ENCODE results near the gene SLC23A3. TPM values are rescaled to one million over a fixed set of nuclear protein-coding genes. Genes with fewer than 3 reads are reported as not detected.

Gene SLC23A3
- total RNA-seq, 1 donor from 2014 or later = 1.4 TPM

- no peak overlapping the region for H3K9ac ChIP-seq
- no peak overlapping the region for H3K4me3 ChIP-seq
- H3K9me3 ChIP-seq (ENCODE audit: low read depth) = no peaks in the 10 kb centered on the region
- H3K79me2 ChIP-seq (ENCODE audit: low read depth) = peaks cover 24% of the 10 kb centered on the region
- TF ChIP-seq EZH2phosphoT487 (IDR thresholded peaks at IDR 0.05) = no peak
- no peak for TF ChIP-seq EZH2 (IDR thresholded peaks at IDR 0.05)
- TF ChIP-seq, protein P1, sequence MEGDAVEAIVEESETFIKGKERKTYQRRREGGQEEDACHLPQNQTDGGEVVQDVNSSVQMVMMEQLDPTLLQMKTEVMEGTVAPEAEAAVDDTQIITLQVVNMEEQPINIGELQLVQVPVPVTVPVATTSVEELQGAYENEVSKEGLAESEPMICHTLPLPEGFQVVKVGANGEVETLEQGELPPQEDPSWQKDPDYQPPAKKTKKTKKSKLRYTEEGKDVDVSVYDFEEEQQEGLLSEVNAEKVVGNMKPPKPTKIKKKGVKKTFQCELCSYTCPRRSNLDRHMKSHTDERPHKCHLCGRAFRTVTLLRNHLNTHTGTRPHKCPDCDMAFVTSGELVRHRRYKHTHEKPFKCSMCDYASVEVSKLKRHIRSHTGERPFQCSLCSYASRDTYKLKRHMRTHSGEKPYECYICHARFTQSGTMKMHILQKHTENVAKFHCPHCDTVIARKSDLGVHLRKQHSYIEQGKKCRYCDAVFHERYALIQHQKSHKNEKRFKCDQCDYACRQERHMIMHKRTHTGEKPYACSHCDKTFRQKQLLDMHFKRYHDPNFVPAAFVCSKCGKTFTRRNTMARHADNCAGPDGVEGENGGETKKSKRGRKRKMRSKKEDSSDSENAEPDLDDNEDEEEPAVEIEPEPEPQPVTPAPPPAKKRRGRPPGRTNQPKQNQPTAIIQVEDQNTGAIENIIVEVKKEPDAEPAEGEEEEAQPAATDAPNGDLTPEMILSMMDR (IDR thresholded peaks at IDR 0.05) = no peak
- Mint-ChIP-seq H3K27ac (no peak overlapping the region), H3K27me3 (ENCODE audit: insufficient read depth, low read depth) (peaks cover 4% of the 10 kb centered on the region), H3K9me3 (no peaks in the 10 kb centered on the region), H3K4me3 (peak overlapping the region; percentile 46), H3K4me1 (peaks cover 19% of the 10 kb centered on the region), H3K36me3 (peaks cover 6% of the 10 kb centered on the region)
- no peaks in the 10 kb centered on the region for H3K27me3 ChIP-seq
- no peaks in the 10 kb centered on the region for H3K36me3 ChIP-seq
- H3K4me2 ChIP-seq = no peak overlapping the region
- H3K27ac ChIP-seq = no peak overlapping the region
- DNase-seq (ENCODE audit: low spot score) = no peak
- H3K4me1 ChIP-seq = peaks cover 14% of the 10 kb centered on the region
- H3F3A ChIP-seq (ENCODE audit: low read depth) = peaks cover 34% of the 10 kb centered on the region
- no peak overlapping the region for H2AFZ ChIP-seq (replicated peaks)
- peaks cover 22% of the 10 kb centered on the region for H4K20me1 ChIP-seq (ENCODE audit: low read depth)
Observed at GRCh38 chr2:219174801-219175200, 5.0 kb upstream of the SLC23A3 start.

GRCh38 chr2:219174146-219174545 lies 4.3 kb upstream of the SLC23A3 start:
- Histone ChIP-seq H3K36me3 (no peaks in the 10 kb centered on the region), H3K4me2 (no peak overlapping the region), H3F3A (ENCODE audit: low read depth) (peaks cover 34% of the 10 kb centered on the region), H3K27me3 (no peaks in the 10 kb centered on the region), H3K4me1 (peaks cover 12% of the 10 kb centered on the region), H3K27ac (no peak overlapping the region), H3K79me2 (ENCODE audit: low read depth) (peaks cover 17% of the 10 kb centered on the region), H2AFZ (replicated peaks) (no peak overlapping the region), H3K4me3 (no peak overlapping the region), H4K20me1 (ENCODE audit: low read depth) (peaks cover 19% of the 10 kb centered on the region), H3K9me3 (ENCODE audit: low read depth) (no peaks in the 10 kb centered on the region), H3K9ac (no peak overlapping the region)
- Mint-ChIP-seq H3K4me1 (peaks cover 14% of the 10 kb centered on the region), H3K9me3 (no peaks in the 10 kb centered on the region), H3K4me3 (peak overlapping the region; percentile 28), H3K27ac (no peak overlapping the region), H3K36me3 (peaks cover 5% of the 10 kb centered on the region), H3K27me3 (ENCODE audit: insufficient read depth, low read depth) (peaks cover 4% of the 10 kb centered on the region)
- DNase-seq (ENCODE audit: low spot score) = no peak
- TF ChIP-seq EZH2 (IDR thresholded peaks at IDR 0.05) (no peak), EZH2phosphoT487 (IDR thresholded peaks at IDR 0.05) (no peak)
- TF ChIP-seq, protein P1 (IDR thresholded peaks at IDR 0.05) = no peak

DNA sequence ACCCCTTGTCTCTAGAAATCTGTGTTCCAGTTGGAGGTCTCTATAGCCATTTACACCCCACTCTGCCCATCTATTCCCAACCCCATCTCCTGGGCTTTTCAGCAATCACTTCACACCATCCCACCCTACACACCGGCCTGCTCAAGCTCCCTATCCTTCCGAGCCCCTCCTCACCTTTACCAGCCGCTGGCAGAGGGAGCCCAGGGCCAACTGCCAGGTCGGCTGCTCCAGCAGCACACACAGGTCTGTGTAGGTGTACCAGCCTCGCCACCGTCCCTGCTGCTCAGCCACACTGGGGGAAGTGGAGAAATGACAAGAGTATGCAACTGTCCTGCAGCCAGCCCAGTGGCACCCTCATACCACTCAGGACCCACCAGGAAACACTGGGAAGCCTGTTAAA lies 3.3 kb upstream of the SLC23A3 start:
- Mint-ChIP-seq H3K4me1 (peaks cover 10% of the 10 kb centered on the region), H3K36me3 (peaks cover 5% of the 10 kb centered on the region), H3K9me3 (no peaks in the 10 kb centered on the region), H3K27ac (no peak overlapping the region), H3K27me3 (ENCODE audit: insufficient read depth, low read depth) (peaks cover 5% of the 10 kb centered on the region), H3K4me3 (no peak overlapping the region)
- H3K9ac ChIP-seq = no peak overlapping the region
- H3K4me2 ChIP-seq = no peak overlapping the region
- no peaks in the 10 kb centered on the region for H3K9me3 ChIP-seq (ENCODE audit: low read depth)
- H3K79me2 ChIP-seq (ENCODE audit: low read depth) = peaks cover 9% of the 10 kb centered on the region
- H3K27me3 ChIP-seq = no peaks in the 10 kb centered on the region
- peaks cover 34% of the 10 kb centered on the region for H3F3A ChIP-seq (ENCODE audit: low read depth)
- peaks cover 7% of the 10 kb centered on the region for H3K4me1 ChIP-seq
- TF ChIP-seq EZH2phosphoT487 (IDR thresholded peaks at IDR 0.05) = no peak
- TF ChIP-seq, protein P1 (IDR thresholded peaks at IDR 0.05) = no peak
- no peak for TF ChIP-seq EZH2 (IDR thresholded peaks at IDR 0.05)
- DNase-seq (ENCODE audit: low spot score) = no peak
- peaks cover 14% of the 10 kb centered on the region for H4K20me1 ChIP-seq (ENCODE audit: low read depth)
- no peak overlapping the region for H3K4me3 ChIP-seq
- no peak overlapping the region for H2AFZ ChIP-seq (replicated peaks)
- H3K36me3 ChIP-seq = no peaks in the 10 kb centered on the region
- no peak overlapping the region for H3K27ac ChIP-seq
